Common myeloid progenitor, CD34-positive (primary cell): Measurements from ENCODE around the gene TRABD2A.
A peak's percentile ranks its signal among the peaks of the same experiment; 100 is the strongest.

Source experiments
- CTCF ChIA-PET: fragments of 350-600 bp; sonication (Branson Sonifier 250); formaldehyde crosslinking; loops from one replicate; lab custom pipeline; 2021; ENCODE audit warnings: antibody characterized with exemption; lab: Charles Lee
- POLR2A ChIA-PET: fragments of 350-600 bp; sonication (Branson Sonifier 250); formaldehyde crosslinking; loops from one replicate; lab custom pipeline; 2021; ENCODE audit warnings: antibody characterized with exemption; lab: Charles Lee
- DNase-seq, 3 donors: peaks; one replicate each; pipeline versions ENCODE4 v3.0.0 to v3.0.0-alpha.2; 2013
- H3K27ac ChIP-seq, 2 experiments: 1 replicate in 1 of 2; 2 replicates in 1 of 2; pipeline ENCODE4 v1.7.0; 2013; ENCODE audit warnings: inconsistent platforms in 2 of 2, low read length in 2 of 2, mild to moderate bottlenecking in 2 of 2, low read depth in 1 of 2, moderate library complexity in 1 of 2; ENCODE audit not compliant: severe bottlenecking in 2 of 2, insufficient read depth in 1 of 2, poor library complexity in 1 of 2
- H3K27me3 ChIP-seq, 5 experiments: replicated peaks in 2 of 5; 1 replicate in 3 of 5; 2 replicates in 2 of 5; pipeline versions ENCODE4 v1.6.1 to v1.7.0; 2013; ENCODE audit warnings: low read length in 4 of 5, mild to moderate bottlenecking in 2 of 5, moderate library complexity in 2 of 5, inconsistent platforms in 1 of 5; ENCODE audit not compliant: insufficient read depth in 5 of 5, control insufficient read depth in 4 of 5
- H3K36me3 ChIP-seq, 4 experiments: 1 replicate in 2 of 4; 2 replicates in 2 of 4; pipeline versions ENCODE4 v1.6.1 to v1.7.0; 2013; ENCODE audit warnings: low read length in 3 of 4, control low read depth in 1 of 4, mild to moderate bottlenecking in 1 of 4; ENCODE audit not compliant: control insufficient read depth in 4 of 4, insufficient read depth in 4 of 4
- H3K4me1 ChIP-seq, 4 experiments: 1 replicate in 3 of 4; 2 replicates in 1 of 4; pipeline versions ENCODE4 v1.6.1 to v1.7.1; 2013; ENCODE audit warnings: low read length in 3 of 4, mild to moderate bottlenecking in 3 of 4, control low read depth in 1 of 4, inconsistent platforms in 1 of 4, moderate library complexity in 1 of 4; ENCODE audit not compliant: control insufficient read depth in 4 of 4, insufficient read depth in 4 of 4; ENCODE audit errors: control extremely low read depth in 1 of 4
- H3K4me3 ChIP-seq, 7 experiments: 1 replicate in 4 of 7; 2 replicates in 3 of 7; pipeline versions ENCODE4 v1.5.1 to v1.7.0; 2013; ENCODE audit warnings: mild to moderate bottlenecking in 7 of 7, low read length in 6 of 7, moderate library complexity in 6 of 7, inconsistent platforms in 2 of 7, low read depth in 2 of 7, control low read depth in 1 of 7; ENCODE audit not compliant: insufficient read depth in 4 of 7, control insufficient read depth in 1 of 7; ENCODE audit errors: extremely low read depth in 1 of 7
- H3K9me3 ChIP-seq, 5 experiments: 1 replicate in 4 of 5; 2 replicates in 1 of 5; pipeline versions ENCODE4 v1.6.1 to v1.7.1; 2013; ENCODE audit warnings: low read length in 4 of 5, mild to moderate bottlenecking in 2 of 5, inconsistent platforms in 1 of 5, low read depth in 1 of 5, moderate library complexity in 1 of 5; ENCODE audit not compliant: control insufficient read depth in 4 of 5, insufficient read depth in 2 of 5; ENCODE audit errors: control extremely low read depth in 1 of 5
- WGBS: methylation state at CpG from one replicate; pipeline ENCODE4 v1.1.5; 2013; ENCODE audit not compliant: insufficient coverage; 5-methylcytosine and 5-hydroxymethylcytosine counted together

TRABD2A gene

GRCh38 chr2:84881581-84882413, 913 bp upstream of the TRABD2A start:
- 0% methylated on average over 21 of the region's 29 CpGs for WGBS
- Histone ChIP-seq H3K27ac (no peak overlapping the region), H3K27me3 (peaks cover 0 to 55% (median 34%) of the 10 kb centered on the region in 5 experiments), H3K9me3 (no peaks in the 10 kb centered on the region), H3K4me1 (peaks cover 16 to 30% (median 28%) of the 10 kb centered on the region in 4 experiments), H3K4me3 (peak overlapping the region; percentile 16 to 86 (median 63)), H3K36me3 (no peaks in the 10 kb centered on the region)
- DNase-seq, result peak; percentile 83 to 87 (median 87)
- CTCF ChIA-PET, result interaction anchor here (0.7 to 3.3 kb wide), 16 partner anchors 9 to 396 kb away, joined by 3 to 19 read pairs (median 4); partner anchors contain the start of gene TMSB10
- POLR2A ChIA-PET, result interaction anchor here (1.0 kb wide), 1 partner anchor 19 kb away, joined by 3 read pairs; no protein-coding TSS in a partner anchor

DNA sequence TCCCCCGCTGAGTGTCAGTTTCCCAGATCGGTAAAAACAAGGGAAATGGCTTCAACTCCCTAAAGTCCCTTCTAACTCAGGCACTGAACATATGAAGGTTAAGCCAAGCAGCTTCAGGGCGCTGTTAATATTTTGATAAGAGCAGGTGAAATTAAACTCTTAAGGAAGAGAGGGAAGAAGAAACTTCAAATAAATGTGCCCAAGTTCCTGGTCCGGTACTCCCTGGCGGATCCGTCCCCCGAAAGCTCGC, 564 bp downstream of the TRABD2A start:
- Histone ChIP-seq H3K27ac (no peak overlapping the region), H3K4me3 (peak overlapping the region in 6 of 7 experiments; percentile 34 to 80 (median 63)), H3K27me3 (peaks cover 0 to 59% (median 35%) of the 10 kb centered on the region in 5 experiments), H3K4me1 (peaks cover 16 to 30% (median 28%) of the 10 kb centered on the region in 4 experiments), H3K9me3 (no peaks in the 10 kb centered on the region), H3K36me3 (no peaks in the 10 kb centered on the region)
- WGBS, result 0% methylated on average over 7 of the region's 8 CpGs
- ChIA-PET CTCF (interaction anchor here (0.6 to 3.3 kb wide), 5 partner anchors 8 to 45 kb away, joined by 3 to 19 read pairs (median 3); no protein-coding TSS in a partner anchor), POLR2A (no interaction called here)
- DNase-seq, result no peak

GRCh38 chr2:84879584-84880394, 1.1 kb downstream of the TRABD2A start:
- WGBS, result 3% methylated on average over 23 of the region's 45 CpGs
- Histone ChIP-seq H3K4me1 (peaks cover 16 to 30% (median 28%) of the 10 kb centered on the region in 4 experiments), H3K27me3 (peaks cover 0 to 59% (median 35%) of the 10 kb centered on the region in 5 experiments), H3K27ac (no peak overlapping the region), H3K4me3 (peak overlapping the region in 6 of 7 experiments; percentile 34 to 80 (median 63)), H3K9me3 (no peaks in the 10 kb centered on the region), H3K36me3 (no peaks in the 10 kb centered on the region)
- ChIA-PET POLR2A (no interaction called here), CTCF (interaction anchor here (0.6 to 3.3 kb wide), 7 partner anchors 9 to 395 kb away, joined by 3 to 19 read pairs (median 3); partner anchors contain the start of gene TMSB10)
- DNase-seq, result peak in 2 of 3 donors; percentile 61 to 70

- Histone ChIP-seq H3K4me3 (peak overlapping the region in 2 of 7 experiments; percentile 60 to 80), H3K9me3 (no peaks in the 10 kb centered on the region), H3K27ac (no peak overlapping the region), H3K36me3 (no peaks in the 10 kb centered on the region), H3K27me3 (peaks cover 0 to 55% (median 35%) of the 10 kb centered on the region in 5 experiments), H3K4me1 (peaks cover 16 to 30% (median 28%) of the 10 kb centered on the region in 4 experiments)
- CTCF ChIA-PET, result interaction anchor here (0.6 to 1.3 kb wide), 4 partner anchors 12 to 394 kb away, joined by 3 read pairs; partner anchors contain the start of gene TMSB10
- WGBS, result 85% methylated on average over 5 of the region's 7 CpGs
- no peak for DNase-seq
- POLR2A ChIA-PET, result no interaction called here
Observed at GRCh38 chr2:84878896-84879583, 1.8 kb downstream of the TRABD2A start.

GRCh38 chr2:84878459-84878858, 2.4 kb downstream of the TRABD2A start:
- Histone ChIP-seq H3K27me3 (peaks cover 0 to 55% (median 34%) of the 10 kb centered on the region in 5 experiments), H3K9me3 (no peaks in the 10 kb centered on the region), H3K27ac (no peak overlapping the region), H3K36me3 (no peaks in the 10 kb centered on the region), H3K4me1 (peaks cover 16 to 30% (median 28%) of the 10 kb centered on the region in 4 experiments), H3K4me3 (no peak overlapping the region)
- no peak for DNase-seq
- POLR2A ChIA-PET, result no interaction called here
- CTCF ChIA-PET, result interaction anchor here (1.3 to 1.4 kb wide), 2 partner anchors 9 to 20 kb away, joined by 3 to 4 read pairs; no protein-coding TSS in a partner anchor
- no CpG with 5 or more reads among the region's 1 CpG for WGBS

GRCh38 chr2:84876369-84876768, 4.5 kb downstream of the TRABD2A start:
- Histone ChIP-seq H3K4me1 (peaks cover 10 to 19% (median 19%) of the 10 kb centered on the region in 4 experiments), H3K36me3 (no peaks in the 10 kb centered on the region), H3K4me3 (no peak overlapping the region), H3K9me3 (no peaks in the 10 kb centered on the region), H3K27me3 (peaks cover 0 to 48% (median 27%) of the 10 kb centered on the region in 5 experiments), H3K27ac (no peak overlapping the region)
- WGBS, result 86% methylated on average over 2 of the region's 3 CpGs
- POLR2A ChIA-PET, result no interaction called here
- no peak for DNase-seq
- CTCF ChIA-PET, result interaction anchor here (0.8 to 1.3 kb wide), 2 partner anchors 8 to 18 kb away, joined by 3 read pairs; no protein-coding TSS in a partner anchor
